CD4-positive, alpha-beta T cell treated with Interleukin-17A for 1 hour (primary cell): ENCODE results near the gene ARMH3.
A peak's percentile ranks its signal among the peaks of the same experiment; 100 is the strongest.

ENCODE experiments used
- DNase-seq: peaks from one replicate; pipeline ENCODE4 v3.0.0-alpha.2; 2020

The ARMH3 gene

DNA sequence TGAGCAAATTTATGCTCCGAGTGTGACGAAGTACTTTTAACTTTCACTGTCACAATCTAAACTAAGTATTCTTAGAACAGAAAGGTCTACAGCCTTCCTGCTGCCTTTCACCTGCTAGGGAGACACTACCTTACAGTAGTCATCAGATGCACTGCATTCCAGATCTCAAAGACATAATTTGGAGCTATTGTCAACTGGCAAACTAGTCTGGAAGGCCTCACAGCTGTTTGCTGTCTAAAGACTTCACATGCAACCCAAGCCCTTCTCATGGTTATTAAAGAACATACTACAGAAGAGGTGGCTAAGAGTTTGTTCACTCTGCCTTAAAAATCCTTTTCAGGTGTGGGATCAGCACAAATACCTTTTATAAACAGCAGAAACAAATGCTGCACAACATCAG lies 120.5 kb downstream of the ARMH3 start:
- no peak for DNase-seq

DNA sequence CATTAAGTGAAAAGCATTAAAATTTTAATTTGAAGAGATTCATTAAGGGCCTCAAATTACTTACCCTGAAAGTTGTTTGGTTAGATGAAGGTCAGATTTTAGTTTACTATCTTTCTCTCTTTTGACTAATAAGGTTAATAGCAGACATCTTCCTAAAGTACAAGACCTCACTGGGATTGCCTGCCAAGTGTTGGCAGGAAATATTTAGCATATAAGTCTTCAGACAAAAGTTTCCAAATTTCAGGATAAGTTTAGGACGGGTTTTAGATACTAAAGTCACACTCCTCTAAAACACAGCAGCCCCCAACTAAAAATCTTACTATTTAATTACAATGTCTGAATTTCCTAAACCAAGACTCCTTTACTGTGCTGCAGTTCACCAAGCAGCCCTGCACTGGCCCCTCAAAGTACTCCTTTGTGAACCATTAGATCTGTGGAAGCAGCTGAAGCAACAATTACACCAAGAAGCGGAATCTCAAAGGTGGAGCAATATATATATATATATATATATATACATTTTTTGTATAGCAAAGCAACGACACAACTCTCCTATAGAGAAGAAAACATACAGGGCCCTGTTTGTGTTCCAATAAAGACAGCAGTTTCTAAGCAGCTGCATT lies 121.2 kb downstream of the ARMH3 start:
- no peak for DNase-seq

DNA sequence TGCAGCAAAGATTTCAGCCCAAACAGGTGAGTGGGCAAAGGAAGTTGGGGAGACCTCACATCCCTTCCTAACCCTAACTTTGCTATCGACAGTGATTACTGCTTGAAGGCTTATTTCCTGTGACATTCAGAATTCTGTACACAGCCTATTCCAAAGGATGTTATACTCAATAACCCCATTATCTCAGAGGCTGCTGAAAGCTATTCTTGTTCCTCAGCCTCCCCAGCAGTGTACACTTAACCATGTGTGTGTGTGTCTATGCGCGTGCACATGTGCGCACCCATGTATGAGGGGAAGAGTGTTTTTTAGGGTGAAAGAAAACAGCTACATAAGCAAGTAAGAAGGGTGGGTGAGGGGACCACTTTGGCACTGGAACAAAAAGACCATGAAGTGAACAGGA lies 122.0 kb downstream of the ARMH3 start:
- DNase-seq, result no peak

- DNase-seq, result no peak
These were observed 123.8 kb downstream of the ARMH3 start for GRCh38 chr10:101932183-101932582.

DNA sequence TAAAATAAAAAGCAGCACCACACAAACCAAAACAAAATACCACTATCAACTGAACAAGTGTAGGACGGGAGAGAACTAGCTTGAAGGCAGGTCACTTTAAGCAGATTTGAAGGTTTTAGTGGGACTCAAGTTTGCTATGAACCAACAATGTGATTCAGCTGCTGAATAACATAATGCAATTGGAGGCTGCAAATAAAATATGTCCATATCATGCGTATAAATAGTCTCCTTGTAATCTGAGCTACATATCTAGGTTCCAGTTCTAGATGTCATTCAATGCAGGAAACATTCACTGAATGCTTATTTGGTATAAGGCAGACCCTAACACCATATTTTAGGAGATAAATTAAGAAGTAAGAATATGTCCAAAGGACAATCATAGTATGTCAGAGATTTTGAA lies 130.9 kb downstream of the ARMH3 start:
- no peak for DNase-seq

GRCh38 chr10:101923256-101923655 lies 132.7 kb downstream of the ARMH3 start:
- no peak for DNase-seq

DNA sequence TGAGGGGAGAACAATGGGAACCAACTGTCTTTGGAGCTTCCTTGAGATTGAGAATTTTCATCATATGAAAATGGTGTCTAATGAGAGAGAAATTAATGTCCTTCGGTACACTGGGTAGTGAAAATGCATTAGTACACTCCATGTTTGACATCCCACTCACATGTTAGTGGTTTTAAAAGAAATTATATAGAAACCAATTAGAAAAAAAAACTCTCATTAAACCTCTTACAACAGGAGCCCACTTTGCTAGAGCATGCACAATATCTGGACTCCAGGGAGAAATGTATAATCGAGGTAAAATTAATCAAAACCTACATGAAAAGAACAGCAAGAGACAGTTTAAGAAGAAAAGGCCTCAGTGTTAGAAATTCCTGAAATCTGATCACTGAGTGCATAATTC lies 133.1 kb downstream of the ARMH3 start:
- DNase-seq, result no peak

- DNase-seq, result no peak
These were observed 135.4 kb downstream of the ARMH3 start for GRCh38 chr10:101920546-101920945.

- no peak for DNase-seq
These were observed 136.8 kb downstream of the ARMH3 start for GRCh38 chr10:101919026-101919770.

DNA sequence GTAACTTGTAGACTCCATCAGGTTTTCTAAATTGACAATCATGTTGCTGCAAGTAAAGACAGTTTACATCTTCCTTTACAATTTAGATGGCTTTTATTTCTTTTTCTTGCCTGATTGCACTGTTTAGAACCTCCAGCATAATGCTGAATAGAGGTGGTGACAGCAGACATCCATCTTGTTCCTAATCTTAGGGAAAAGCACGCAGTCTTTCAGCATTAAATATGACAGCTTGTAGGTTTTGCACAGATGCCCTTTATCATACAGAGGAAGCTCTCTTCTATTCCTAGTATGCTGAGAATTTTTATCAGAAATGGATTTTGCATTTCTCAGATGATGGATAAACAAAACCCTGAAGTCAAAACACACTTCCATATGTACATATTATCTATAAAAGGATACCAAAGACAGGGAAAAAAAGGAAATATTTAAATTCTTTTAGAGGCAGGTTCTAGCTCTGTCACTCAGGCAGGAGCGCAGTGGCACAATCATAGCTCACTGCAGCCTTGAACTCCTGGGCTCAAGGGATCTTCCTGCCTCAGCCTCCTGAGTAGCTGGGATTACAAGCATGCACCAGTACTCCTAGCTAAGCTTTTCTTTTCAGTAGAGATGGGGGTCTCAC lies 143.3 kb downstream of the ARMH3 start:
- DNase-seq, result no peak

DNA sequence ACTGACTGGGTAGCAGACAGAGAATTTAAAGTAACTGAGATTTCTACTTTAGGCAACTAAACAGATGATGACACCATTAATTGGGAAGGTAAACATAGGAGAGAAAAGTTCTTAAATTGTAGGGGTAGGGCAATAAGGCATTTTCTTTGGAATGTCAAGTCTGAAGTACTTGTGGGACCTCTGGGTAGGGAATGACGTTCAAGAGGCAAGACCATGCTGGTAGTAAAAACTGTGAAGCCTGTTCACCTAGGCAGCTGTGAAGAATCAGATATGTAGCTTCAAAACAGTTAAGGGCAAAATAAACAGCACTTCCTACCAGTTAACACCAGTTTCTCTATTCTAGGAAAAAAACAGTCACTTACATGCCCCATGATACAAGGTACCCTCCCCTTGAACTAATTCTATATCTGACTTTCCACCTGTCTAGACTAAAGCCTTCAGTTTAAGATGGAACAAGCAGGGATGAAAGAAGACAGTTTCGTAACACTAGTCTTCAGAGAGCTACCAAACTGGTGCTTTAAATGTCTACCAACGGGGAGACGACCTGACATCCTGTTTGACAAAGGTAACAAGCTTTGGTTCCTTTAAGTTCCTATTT lies 149.3 kb downstream of the ARMH3 start:
- DNase-seq, result no peak

- DNase-seq, result no peak
These were observed 150.7 kb downstream of the ARMH3 start for GRCh38 chr10:101905251-101905650.

- peak; percentile 7 for DNase-seq
These were observed 152.0 kb downstream of the ARMH3 start for GRCh38 chr10:101903827-101904550.

GRCh38 chr10:101902820-101903145 lies 153.2 kb downstream of the ARMH3 start:
- DNase-seq, result no peak

DNA sequence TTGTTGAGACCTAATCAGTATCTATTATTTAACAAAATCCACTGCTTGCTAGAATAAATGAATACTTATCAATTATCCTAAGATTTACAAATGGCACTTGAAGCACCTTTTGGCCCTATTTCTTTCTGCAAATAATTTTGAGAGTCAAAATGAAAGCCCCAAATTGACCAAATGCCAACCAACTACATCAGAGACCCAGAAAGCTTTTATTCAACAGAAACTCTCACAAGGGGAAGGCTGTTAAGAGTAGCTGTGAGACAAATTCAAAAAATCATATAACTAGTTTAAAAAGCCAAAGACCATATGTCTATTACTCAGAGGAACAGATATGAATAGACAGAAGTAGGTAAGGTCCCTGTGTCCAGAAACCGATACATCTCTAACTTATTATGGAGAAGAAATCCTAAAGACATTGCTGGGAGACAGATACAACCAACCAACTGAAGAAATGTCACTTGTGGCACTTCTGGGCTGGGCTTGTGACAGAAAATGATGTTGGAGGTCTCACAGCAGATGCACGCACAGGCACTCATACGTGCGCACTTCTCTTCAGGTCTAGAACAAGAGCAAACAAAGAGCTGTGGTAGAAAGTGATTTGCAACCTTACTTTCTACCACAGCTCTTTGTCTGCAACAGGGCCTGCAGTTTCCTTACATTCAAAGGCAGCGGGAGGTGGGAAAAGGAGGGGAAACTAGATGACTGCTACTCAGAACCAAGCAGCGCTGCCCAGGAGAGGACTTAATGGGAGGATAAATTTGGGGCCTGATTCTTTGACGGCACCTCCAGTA lies 153.7 kb downstream of the ARMH3 start:
- DNase-seq, result no peak

GRCh38 chr10:101901340-101901739 lies 154.6 kb downstream of the ARMH3 start:
- DNase-seq, result no peak

- no peak for DNase-seq
These were observed 158.3 kb downstream of the ARMH3 start for GRCh38 chr10:101897633-101898032.

GRCh38 chr10:101896225-101896877 lies 159.6 kb downstream of the ARMH3 start:
- DNase-seq, result no peak

DNA sequence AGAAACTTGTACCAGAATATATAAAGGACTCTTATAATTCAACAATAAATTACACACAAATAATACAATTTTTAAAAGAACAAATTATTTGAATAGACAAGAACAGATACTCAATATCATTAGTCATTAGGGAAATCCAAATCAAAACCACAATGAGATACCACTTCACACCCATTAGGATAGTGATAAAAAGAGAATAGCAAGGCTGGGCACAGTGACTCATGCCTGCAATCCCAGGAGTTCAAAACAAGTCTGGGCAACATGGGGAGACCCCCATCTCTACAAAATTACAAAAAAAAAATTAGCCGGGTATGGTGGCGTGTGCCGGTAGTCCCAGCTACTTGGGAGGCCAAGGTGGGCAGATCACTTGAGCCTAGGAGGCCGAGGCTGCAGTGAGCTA lies 160.2 kb downstream of the ARMH3 start:
- DNase-seq, result no peak

- DNase-seq, result no peak
These were observed 161.2 kb downstream of the ARMH3 start for GRCh38 chr10:101894742-101895141.

DNA sequence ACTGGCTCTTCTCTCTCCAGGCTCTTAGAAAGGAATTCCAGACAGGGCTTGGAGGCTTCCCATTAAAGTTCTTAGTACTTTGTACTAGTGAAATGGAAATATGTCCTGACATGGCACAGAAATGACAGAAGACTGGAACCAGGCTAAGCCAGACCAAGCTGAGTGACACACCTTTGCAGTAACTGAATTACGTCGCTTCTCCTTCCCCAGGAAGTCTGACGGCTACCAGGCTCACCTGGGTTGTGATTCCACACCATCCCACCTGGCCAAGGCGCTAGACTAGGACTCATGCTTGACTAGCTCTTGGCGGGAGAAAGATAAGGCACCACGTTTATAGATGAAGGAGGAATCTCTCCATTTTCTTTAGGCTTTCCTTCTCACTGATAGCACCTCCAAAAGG lies 161.7 kb downstream of the ARMH3 start:
- no peak for DNase-seq

DNA sequence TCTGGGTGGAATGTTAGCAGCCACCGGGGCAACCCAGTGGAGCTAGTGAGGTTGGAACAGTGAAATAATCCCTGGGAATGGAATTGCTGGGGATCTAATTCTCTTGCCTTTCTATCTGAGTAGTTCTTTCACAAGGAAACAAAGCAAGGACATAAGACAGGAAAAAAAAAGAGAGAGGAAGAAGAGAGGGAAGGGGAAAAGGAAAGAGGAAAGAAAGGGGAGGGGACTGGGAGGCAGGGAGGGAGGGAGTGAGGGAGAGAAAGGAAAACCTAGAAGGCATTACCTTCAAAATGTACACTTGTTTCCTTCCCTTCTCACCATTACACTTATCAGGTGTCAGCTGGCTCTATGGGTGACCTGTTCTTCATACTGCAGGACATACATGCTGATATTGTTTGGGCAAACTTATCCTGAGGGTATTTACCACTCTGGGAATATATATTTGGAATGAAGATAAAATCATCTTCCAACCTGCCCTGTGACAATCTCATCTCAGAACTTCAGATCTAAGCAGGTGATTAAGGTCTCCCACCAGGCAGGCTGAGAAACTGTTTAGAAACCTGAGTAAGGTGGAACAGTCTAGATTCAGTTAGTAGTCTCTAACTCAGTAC lies 162.4 kb downstream of the ARMH3 start:
- no peak for DNase-seq
